NB4 (cell line): ENCODE data around the gene NIF3L1.
"Not testable (repeated sequence)": the region's sequence is repeated elsewhere in the genome, so short reads cannot be mapped to it uniquely, and the experiment has no call there.

Experiments used
- CTCF ChIP-seq: IDR thresholded peaks from one replicate; pipeline ENCODE4 v1.5.1; 2012; ENCODE audit warnings: low read depth, low read length
- MAX ChIP-seq: IDR thresholded peaks from 2 replicates; pipeline ENCODE4 v1.6.1; 2011; ENCODE audit warnings: low read depth, low read length
- MYC ChIP-seq: IDR thresholded peaks from 2 replicates; pipeline ENCODE4 v1.6.1; 2011; ENCODE audit warnings: low read depth, low read length
- POLR2A ChIP-seq: IDR thresholded peaks from 2 replicates; pipeline ENCODE4 v1.6.1; 2011; ENCODE audit warnings: mild to moderate bottlenecking; ENCODE audit not compliant: insufficient read length; ENCODE audit errors: extremely low read depth

- TF ChIP-seq CTCF, POLR2A, MYC, MAX: not testable (repeated sequence)
Observed at GRCh38 chr2:200881715-200882249, 7.4 kb upstream of the NIF3L1 start.
